WTC11 (cell line): ENCODE results near the gene CEP68. TPM values are rescaled to one million over a fixed set of nuclear protein-coding genes. Genes with fewer than 3 reads are reported as not detected.

Experiments used
- ATAC-seq: fragments of 200-7000 bp; cut with Tn5 transposase; 2 replicates; pipeline ENCODE4 v1.10.0; 2021; ENCODE audit warnings: mild to moderate bottlenecking, moderate library complexity
- CTCF ChIA-PET: fragments of 300-600 bp; sonication (Branson Sonifier 250); formaldehyde crosslinking; loops from one replicate; lab custom pipeline; 2021; ENCODE audit warnings: antibody characterized with exemption; lab: Charles Lee
- POLR2A ChIA-PET: fragments of 350-600 bp; sonication (Branson Sonifier 250); formaldehyde crosslinking; loops from one replicate; lab custom pipeline; 2021; ENCODE audit warnings: antibody characterized with exemption; lab: Charles Lee
- DNase-seq: peaks from one replicate; pipeline ENCODE4 v3.0.0; 2021; ENCODE audit warnings: low spot score
- H3K27ac Mint-ChIP-seq: 2 replicates; pipeline ENCODE4 v1.8.0; 2021; ENCODE audit warnings: mixed read lengths
- H3K27me3 Mint-ChIP-seq: 2 replicates; pipeline ENCODE4 v1.8.0; 2021; ENCODE audit warnings: low read depth, mild to moderate bottlenecking, moderate library complexity, mixed read lengths
- H3K36me3 Mint-ChIP-seq: 2 replicates; pipeline ENCODE4 v1.8.0; 2021; ENCODE audit warnings: mixed read lengths
- H3K4me1 Mint-ChIP-seq: 2 replicates; pipeline ENCODE4 v1.8.0; 2022; ENCODE audit warnings: mixed read lengths
- H3K4me3 Mint-ChIP-seq: 2 replicates; pipeline ENCODE4 v1.8.0; 2021; ENCODE audit warnings: mild to moderate bottlenecking, moderate library complexity, mixed read lengths
- H3K9me3 Mint-ChIP-seq: 2 replicates; pipeline ENCODE4 v1.8.0; 2021; ENCODE audit warnings: mixed read lengths
- CBFB ChIP-seq: sonication (generic); formaldehyde crosslinking; IDR thresholded peaks from 2 replicates; pipeline ENCODE4 v1.8.1; 2022; ENCODE audit warnings: mild to moderate bottlenecking, low read depth, missing genetic modification reagents
- CREM ChIP-seq: sonication (generic); formaldehyde crosslinking; IDR thresholded peaks from 2 replicates; pipeline ENCODE4 v1.8.1; 2022; ENCODE audit warnings: mild to moderate bottlenecking, missing genetic modification reagents, moderate library complexity
- E2F5 ChIP-seq: sonication (generic); formaldehyde crosslinking; IDR thresholded peaks from 2 replicates; pipeline ENCODE4 v1.8.1; 2022; ENCODE audit warnings: mild to moderate bottlenecking, moderate library complexity, missing genetic modification reagents
- FOXJ3 ChIP-seq: sonication (generic); formaldehyde crosslinking; IDR thresholded peaks from 2 replicates; pipeline ENCODE4 v1.9.0; 2021; ENCODE audit warnings: missing genetic modification reagents, mild to moderate bottlenecking, borderline replicate concordance
- HMGXB4 ChIP-seq: sonication (generic); formaldehyde crosslinking; IDR thresholded peaks from 2 replicates; pipeline ENCODE4 v1.8.1; 2023; ENCODE audit warnings: mild to moderate bottlenecking, moderate library complexity, missing genetic modification reagents
- JUN ChIP-seq: sonication (generic); formaldehyde crosslinking; IDR thresholded peaks from 2 replicates; pipeline ENCODE4 v1.8.0; 2023; ENCODE audit warnings: mild to moderate bottlenecking, missing genetic modification reagents
- MAX ChIP-seq: sonication (generic); formaldehyde crosslinking; IDR thresholded peaks from 2 replicates; pipeline ENCODE4 v1.8.0; 2022; ENCODE audit warnings: mild to moderate bottlenecking, missing genetic modification reagents
- MXD4 ChIP-seq: fragments of 250-450 bp; sonication (Bioruptor Pico); IDR thresholded peaks from 2 replicates; pipeline ENCODE4 v1.8.0; 2021; ENCODE audit warnings: mild to moderate bottlenecking, moderate library complexity, borderline replicate concordance
- NFE2L1 ChIP-seq: sonication (generic); formaldehyde crosslinking; IDR thresholded peaks from 2 replicates; pipeline ENCODE4 v1.8.1; 2023; ENCODE audit warnings: missing genetic modification reagents
- NR2C2 ChIP-seq: sonication (generic); formaldehyde crosslinking; IDR thresholded peaks from 2 replicates; pipeline ENCODE4 v1.8.0; 2022; ENCODE audit warnings: mild to moderate bottlenecking, missing genetic modification reagents
- NR3C1 ChIP-seq: sonication (generic); formaldehyde crosslinking; conservative IDR thresholded peaks from 2 replicates; pipeline ENCODE4 v1.8.1; 2023; ENCODE audit warnings: low read depth, mild to moderate bottlenecking, missing genetic modification reagents
- OVOL2 ChIP-seq: fragments of 250-450 bp; sonication (Bioruptor Pico); IDR thresholded peaks from 2 replicates; pipeline ENCODE4 v1.9.0; 2021; ENCODE audit warnings: mild to moderate bottlenecking, borderline replicate concordance
- RELA ChIP-seq: sonication (generic); formaldehyde crosslinking; IDR thresholded peaks from 2 replicates; pipeline ENCODE4 v1.8.1; 2022; ENCODE audit warnings: missing genetic modification reagents, mild to moderate bottlenecking, borderline replicate concordance
- SMAD3 ChIP-seq: sonication (generic); formaldehyde crosslinking; IDR thresholded peaks from 2 replicates; pipeline ENCODE4 v1.8.0; 2022; ENCODE audit warnings: missing genetic modification reagents, mild to moderate bottlenecking, borderline replicate concordance
- SOX15 ChIP-seq: fragments of 250-450 bp; sonication (Bioruptor Pico); IDR thresholded peaks from 2 replicates; pipeline ENCODE4 v1.9.0; 2021; ENCODE audit warnings: mild to moderate bottlenecking
- TCF7 ChIP-seq: sonication (generic); formaldehyde crosslinking; IDR thresholded peaks from 2 replicates; pipeline ENCODE4 v1.8.0; 2022; ENCODE audit warnings: mild to moderate bottlenecking, low read depth, missing genetic modification reagents, moderate library complexity
- TEAD4 ChIP-seq: sonication (generic); formaldehyde crosslinking; IDR thresholded peaks from 2 replicates; pipeline ENCODE4 v1.8.0; 2022; ENCODE audit warnings: mild to moderate bottlenecking, missing genetic modification reagents
- TP53 ChIP-seq: sonication (generic); formaldehyde crosslinking; IDR thresholded peaks from 2 replicates; pipeline ENCODE4 v1.8.1; 2023; ENCODE audit warnings: mild to moderate bottlenecking, missing genetic modification reagents
- ZNF219 ChIP-seq: sonication (generic); formaldehyde crosslinking; IDR thresholded peaks from 2 replicates; pipeline ENCODE4 v1.8.0; 2023; ENCODE audit warnings: missing genetic modification reagents, mild to moderate bottlenecking, borderline replicate concordance
- ZNF416 ChIP-seq: fragments of 250-450 bp; sonication (Bioruptor Pico); IDR thresholded peaks from 2 replicates; pipeline ENCODE4 v1.9.0; 2021; ENCODE audit warnings: mild to moderate bottlenecking, inconsistent platforms
- ZSCAN18 ChIP-seq: fragments of 250-450 bp; sonication (Bioruptor Pico); IDR thresholded peaks from 2 replicates; pipeline ENCODE4 v2.1.2; 2022; ENCODE audit warnings: mild to moderate bottlenecking, moderate library complexity
- total RNA-seq: library from RNA; stranded (reverse); gene quantifications from 3 replicates; pipeline ENCODE4 v1.2.3, GENCODE V29; 2021
- TF ChIP-seq, protein P1 (sequence below): sonication (generic); formaldehyde crosslinking; IDR thresholded peaks from 2 replicates; pipeline ENCODE4 v1.8.0; 2022; ENCODE audit warnings: mild to moderate bottlenecking, missing genetic modification reagents

CEP68 gene
- total RNA-seq, 1 experiment from 2014 or later, result 16.7 TPM

GRCh38 chr2:65133626-65134025, 77.4 kb downstream of the CEP68 start (continued):
- TF ChIP-seq NR2C2 (no peak), ZNF219 (CRISPR knock-in tag) (no peak), E2F5 (CRISPR knock-in tag) (no peak), OVOL2 (CRISPR knock-in tag) (no peak), TCF7 (CRISPR knock-in tag) (no peak), NFE2L1 (CRISPR knock-in tag) (no peak), MXD4 (CRISPR knock-in tag) (no peak), CBFB (CRISPR knock-in tag) (no peak), MAX (no peak)
- TF ChIP-seq, all 79 proteins: peak for 0

DNA sequence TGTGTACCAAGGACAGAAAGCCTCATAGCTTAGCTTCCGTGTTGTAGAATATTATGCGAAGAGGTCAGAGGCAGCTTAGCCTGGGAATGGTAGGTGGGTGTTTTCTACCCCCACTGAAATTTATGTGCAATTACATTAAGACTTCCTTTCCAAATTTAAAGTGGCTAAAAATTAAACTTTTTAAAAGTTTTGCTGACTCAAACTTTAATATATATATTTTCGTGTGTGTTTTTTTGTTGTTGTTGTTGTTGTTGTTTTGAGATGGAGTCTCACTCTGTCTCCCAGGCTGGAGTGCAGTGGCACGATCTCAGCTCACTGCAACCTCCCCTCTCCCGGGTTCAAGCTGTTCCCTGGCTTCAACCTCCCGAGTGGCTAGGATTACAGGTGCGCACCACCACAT, 77.9 kb downstream of the CEP68 start:
- no peaks in the 10 kb centered on the region for H3K9me3 Mint-ChIP-seq
- peaks cover 10% of the 10 kb centered on the region for H3K4me1 Mint-ChIP-seq
- peaks cover 2% of the 10 kb centered on the region; the same call in 1 of the 2 replicates for H3K36me3 Mint-ChIP-seq
- ChIA-PET POLR2A (no interaction called here), CTCF (interaction anchor here (1.2 to 1.4 kb wide), 2 partner anchors 53 to 216 kb away, joined by 4 to 5 read pairs; no protein-coding TSS in a partner anchor)
- H3K27me3 Mint-ChIP-seq, result no peaks in the 10 kb centered on the region
- TF ChIP-seq HMGXB4 (CRISPR knock-in tag), result no peak
- TF ChIP-seq SOX15 (CRISPR knock-in tag), result no peak
- TF ChIP-seq FOXJ3, result no peak
- TF ChIP-seq CREM (CRISPR knock-in tag), result no peak
- no peak for TF ChIP-seq TCF7 (CRISPR knock-in tag)
- TF ChIP-seq NR3C1 (CRISPR knock-in tag), result no peak
- no peak for TF ChIP-seq ZNF416 (CRISPR knock-in tag)
- TF ChIP-seq TP53, result no peak
- TF ChIP-seq SMAD3 (CRISPR knock-in tag), result no peak
- TF ChIP-seq, protein P1, sequence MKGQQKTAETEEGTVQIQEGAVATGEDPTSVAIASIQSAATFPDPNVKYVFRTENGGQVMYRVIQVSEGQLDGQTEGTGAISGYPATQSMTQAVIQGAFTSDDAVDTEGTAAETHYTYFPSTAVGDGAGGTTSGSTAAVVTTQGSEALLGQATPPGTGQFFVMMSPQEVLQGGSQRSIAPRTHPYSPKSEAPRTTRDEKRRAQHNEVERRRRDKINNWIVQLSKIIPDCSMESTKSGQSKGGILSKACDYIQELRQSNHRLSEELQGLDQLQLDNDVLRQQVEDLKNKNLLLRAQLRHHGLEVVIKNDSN, result no peak
- TF ChIP-seq TEAD4, result no peak
- TF ChIP-seq JUN (CRISPR knock-in tag), result no peak
- TF ChIP-seq RELA (CRISPR knock-in tag), result no peak
- TF ChIP-seq OVOL2 (CRISPR knock-in tag), result no peak
- TF ChIP-seq ZSCAN18 (CRISPR knock-in tag), result no peak
- no peak for ATAC-seq
- no peak overlapping the region for H3K4me3 Mint-ChIP-seq
- DNase-seq, result no peak
- H3K27ac Mint-ChIP-seq, result no peak overlapping the region
